T-cell (primary cell): ENCODE results near the gene TLE4. TPM values are rescaled to one million over a fixed set of nuclear protein-coding genes. Genes with fewer than 3 reads are reported as not detected.

Experiments
- ATAC-seq, 4 experiments: fragments of 200-7000 bp in 3 of 4; fragments of 150-1000 bp in 1 of 4; cut with Tn5 transposase; replicated peaks in 1 of 4; 1 replicate in 3 of 4; 2 replicates in 1 of 4; pipeline ENCODE4 v1.10.0; 2021; ENCODE audit warnings: moderate library complexity in 3 of 4, mild to moderate bottlenecking in 2 of 4, moderate number of reproducible peaks in 1 of 4
- CTCF ChIA-PET, 2 donors: fragments of 300-600 bp; sonication (Branson Sonifier 250); formaldehyde crosslinking; loops; one replicate each; lab custom pipeline; 2022; ENCODE audit warnings: antibody characterized with exemption in 2 of 2; lab: Charles Lee
- POLR2A ChIA-PET, 2 donors: fragments of 300-600 bp; sonication (Branson Sonifier 250); formaldehyde crosslinking; loops; one replicate each; lab custom pipeline; 2022; ENCODE audit warnings: antibody characterized with exemption in 2 of 2; lab: Charles Lee
- DNase-seq, 35 experiments: peaks; one replicate each; pipeline versions ENCODE4 v3.0.0 to v3.0.0-alpha.2; 2013 to 2023
- H3K27ac ChIP-seq: one replicate; pipeline ENCODE4 v1.5.1; 2013; ENCODE audit warnings: low read length
- H3K27me3 ChIP-seq, 2 experiments: replicated peaks in 1 of 2; 1 replicate in 1 of 2; 2 replicates in 1 of 2; pipeline versions ENCODE4 v1.6.1 to v1.7.0; 2013; ENCODE audit warnings: low read length in 1 of 2, mixed read lengths in 1 of 2; ENCODE audit not compliant: control insufficient read depth in 2 of 2, insufficient read depth in 2 of 2; ENCODE audit errors: extremely low read depth in 1 of 2
- H3K36me3 ChIP-seq, 2 donors: 1 replicate in 1 of 2; 2 replicates in 1 of 2; pipeline versions ENCODE4 v1.6.1 to v1.7.0; 2013; ENCODE audit warnings: low read length in 1 of 2; ENCODE audit not compliant: control insufficient read depth in 2 of 2, insufficient read depth in 1 of 2; ENCODE audit errors: extremely low read depth in 1 of 2
- H3K4me1 ChIP-seq, 2 experiments: 1 replicate in 1 of 2; 2 replicates in 1 of 2; pipeline versions ENCODE4 v1.6.1 to v1.7.0; 2013; ENCODE audit warnings: low read length in 2 of 2, mixed read lengths in 1 of 2; ENCODE audit not compliant: insufficient read depth in 2 of 2, control insufficient read depth in 1 of 2; ENCODE audit errors: extremely low read depth in 1 of 2
- H3K4me3 ChIP-seq, 2 donors: 1 replicate in 1 of 2; 2 replicates in 1 of 2; pipeline versions ENCODE4 v1.5.1 to v1.7.0; 2013; ENCODE audit warnings: mild to moderate bottlenecking in 2 of 2, low read length in 1 of 2, moderate library complexity in 1 of 2; ENCODE audit not compliant: control insufficient read depth in 1 of 2; ENCODE audit errors: extremely low read depth in 1 of 2
- H3K9me3 ChIP-seq: 2 replicates; pipeline ENCODE4 v1.7.0; 2013
- H3K27ac Mint-ChIP-seq, 2 donors: one replicate each; pipeline ENCODE4 v1.8.0; 2020 to 2021; ENCODE audit warnings: mild to moderate bottlenecking in 2 of 2, mixed read lengths in 2 of 2
- H3K27me3 Mint-ChIP-seq, 2 donors: one replicate each; pipeline ENCODE4 v1.8.0; 2021 to 2022; ENCODE audit warnings: mixed read lengths in 2 of 2
- H3K36me3 Mint-ChIP-seq: one replicate; pipeline ENCODE4 v1.8.0; 2021; ENCODE audit warnings: mixed read lengths
- H3K4me1 Mint-ChIP-seq, 3 donors: one replicate each; pipeline ENCODE4 v1.8.0; 2020 to 2022; ENCODE audit warnings: mixed read lengths in 3 of 3, mild to moderate bottlenecking in 1 of 3
- H3K4me3 Mint-ChIP-seq, 3 donors: one replicate each; pipeline ENCODE4 v1.8.0; 2020 to 2022; ENCODE audit warnings: mild to moderate bottlenecking in 3 of 3, mixed read lengths in 3 of 3, moderate library complexity in 3 of 3
- H3K9me3 Mint-ChIP-seq, 3 donors: one replicate each; pipeline ENCODE4 v1.8.0; 2020 to 2022; ENCODE audit warnings: mixed read lengths in 3 of 3
- WGBS: methylation state at CpG from one replicate; pipeline ENCODE4 v1.1.5; 2013; ENCODE audit warnings: missing lambda C conversion rate; ENCODE audit not compliant: insufficient coverage; 5-methylcytosine and 5-hydroxymethylcytosine counted together
- total RNA-seq, 35 experiments: library from RNA in 6 of 35; stranded (reverse) in 6 of 35; fragments of 120-200 nt in 1 of 35; gene quantifications; one replicate each; pipeline versions ENCODE4 v1.2.1 to v1.2.4 and lab custom pipeline; 2013 to 2026

TLE4 gene
- total RNA-seq, 5 donors from 2014 or later (not counting 1 experiment from before 2014, with no cell fraction given), result 65.9 to 138 (median 78.7) TPM

- H3K9me3 ChIP-seq, result no peaks in the 10 kb centered on the region
- ChIA-PET CTCF (no interaction called here), POLR2A (no interaction called here)
- 98% methylated on average over 13 of the region's 13 CpGs for WGBS
- H3K9me3 Mint-ChIP-seq, result no peaks in the 10 kb centered on the region
- H3K27me3 ChIP-seq, result no peaks in the 10 kb centered on the region
- no peak overlapping the region for H3K4me3 Mint-ChIP-seq
- no peaks in the 10 kb centered on the region for H3K4me1 ChIP-seq
- peaks cover 0 to 9% (median 5%) of the 10 kb centered on the region in 3 donors for H3K4me1 Mint-ChIP-seq
- H3K27me3 Mint-ChIP-seq, result no peaks in the 10 kb centered on the region
- H3K36me3 ChIP-seq, result peaks cover 9 to 76% of the 10 kb centered on the region in 2 donors
- peaks cover 67% of the 10 kb centered on the region for H3K36me3 Mint-ChIP-seq
- no peak overlapping the region for H3K27ac ChIP-seq
- DNase-seq, result no peak
- no peak overlapping the region for H3K27ac Mint-ChIP-seq
- no peak overlapping the region for H3K4me3 ChIP-seq
- ATAC-seq, result no peak
Observed at GRCh38 chr9:79708541-79708940, 136.8 kb downstream of the TLE4 start.

GRCh38 chr9:79709743-79710674 is 138.2 kb downstream of the TLE4 start:
- CTCF ChIA-PET, result no interaction called here
- Mint-ChIP-seq H3K27me3 (no peaks in the 10 kb centered on the region), H3K27ac (no peak overlapping the region), H3K36me3 (peaks cover 69% of the 10 kb centered on the region), H3K4me1 (peaks cover 0 to 9% (median 5%) of the 10 kb centered on the region in 3 donors), H3K9me3 (no peaks in the 10 kb centered on the region), H3K4me3 (no peak overlapping the region)
- Histone ChIP-seq H3K36me3 (peaks cover 11 to 73% of the 10 kb centered on the region in 2 donors), H3K9me3 (no peaks in the 10 kb centered on the region), H3K4me1 (no peaks in the 10 kb centered on the region), H3K27ac (no peak overlapping the region), H3K27me3 (no peaks in the 10 kb centered on the region), H3K4me3 (no peak overlapping the region)
- DNase-seq, result no peak
- ATAC-seq, result no peak
- POLR2A ChIA-PET, result no interaction called here
- WGBS, result 95% methylated on average over 5 of the region's 7 CpGs

GRCh38 chr9:79711874-79712273 is 140.1 kb downstream of the TLE4 start:
- Histone ChIP-seq H3K27ac (no peak overlapping the region), H3K4me1 (no peaks in the 10 kb centered on the region), H3K27me3 (no peaks in the 10 kb centered on the region), H3K36me3 (peaks cover 11 to 73% of the 10 kb centered on the region in 2 donors), H3K4me3 (no peak overlapping the region), H3K9me3 (no peaks in the 10 kb centered on the region)
- POLR2A ChIA-PET, result no interaction called here
- CTCF ChIA-PET, result no interaction called here
- Mint-ChIP-seq H3K27me3 (no peaks in the 10 kb centered on the region), H3K9me3 (no peaks in the 10 kb centered on the region), H3K4me3 (no peak overlapping the region), H3K36me3 (peaks cover 50% of the 10 kb centered on the region), H3K27ac (no peak overlapping the region), H3K4me1 (peaks cover 0 to 9% (median 5%) of the 10 kb centered on the region in 3 donors)
- no peak for ATAC-seq
- no peak for DNase-seq

- H3K9me3 Mint-ChIP-seq, result no peaks in the 10 kb centered on the region
- Histone ChIP-seq H3K9me3 (no peaks in the 10 kb centered on the region), H3K4me1 (no peaks in the 10 kb centered on the region), H3K27ac (no peak overlapping the region), H3K4me3 (no peak overlapping the region), H3K36me3 (peaks cover 11 to 83% of the 10 kb centered on the region in 2 donors), H3K27me3 (no peaks in the 10 kb centered on the region)
- no peaks in the 10 kb centered on the region for H3K4me1 Mint-ChIP-seq
- no peak overlapping the region for H3K27ac Mint-ChIP-seq
- peaks cover 38% of the 10 kb centered on the region for H3K36me3 Mint-ChIP-seq
- DNase-seq (no peak), ATAC-seq (no peak)
- CTCF ChIA-PET, result interaction anchor here in 1 of 2 donors (0.6 kb wide), 1 partner anchor 153 kb away, joined by 3 read pairs; no protein-coding TSS in a partner anchor
- WGBS, result no CpG with 5 or more reads among the region's 2 CpGs
- H3K27me3 Mint-ChIP-seq, result no peaks in the 10 kb centered on the region
- POLR2A ChIA-PET, result no interaction called here
- no peak overlapping the region for H3K4me3 Mint-ChIP-seq
Observed at GRCh38 chr9:79719021-79719420, 147.3 kb downstream of the TLE4 start.

- CTCF ChIA-PET, result no interaction called here
- Histone ChIP-seq H3K27ac (no peak overlapping the region), H3K36me3 (peaks cover 19 to 89% of the 10 kb centered on the region in 2 donors), H3K4me3 (no peak overlapping the region), H3K27me3 (no peaks in the 10 kb centered on the region), H3K4me1 (no peaks in the 10 kb centered on the region), H3K9me3 (no peaks in the 10 kb centered on the region)
- no peaks in the 10 kb centered on the region for H3K4me1 Mint-ChIP-seq
- no peak overlapping the region for H3K4me3 Mint-ChIP-seq
- H3K27me3 Mint-ChIP-seq, result no peaks in the 10 kb centered on the region
- POLR2A ChIA-PET, result no interaction called here
- H3K27ac Mint-ChIP-seq, result no peak overlapping the region
- DNase-seq (no peak), ATAC-seq (no peak)
- 100% methylated on average over 5 of the region's 11 CpGs for WGBS
- H3K9me3 Mint-ChIP-seq, result no peaks in the 10 kb centered on the region
- peaks cover 40% of the 10 kb centered on the region for H3K36me3 Mint-ChIP-seq
Observed at GRCh38 chr9:79719989-79720388, 148.2 kb downstream of the TLE4 start.

- Mint-ChIP-seq H3K36me3 (peaks cover 14% of the 10 kb centered on the region), H3K4me3 (no peak overlapping the region), H3K4me1 (peaks cover 0 to 7% (median 4%) of the 10 kb centered on the region in 3 donors), H3K27ac (no peak overlapping the region), H3K9me3 (peaks cover 2 to 8% (median 3%) of the 10 kb centered on the region in 3 donors), H3K27me3 (no peaks in the 10 kb centered on the region)
- ATAC-seq (peak in 3 of 4 experiments; percentile 15 to 20 (median 20)), DNase-seq (no peak)
- POLR2A ChIA-PET, result no interaction called here
- peaks cover 0 to 4% of the 10 kb centered on the region in 2 donors for H3K36me3 ChIP-seq
- no CpG with 5 or more reads among the region's 9 CpGs for WGBS
- CTCF ChIA-PET, result interaction anchor here in 1 of 2 donors (0.6 kb wide), 1 partner anchor 24 kb away, joined by 4 read pairs; no protein-coding TSS in a partner anchor
- H3K27me3 ChIP-seq, result no peaks in the 10 kb centered on the region
- H3K4me1 ChIP-seq, result peaks cover 0 to 2% of the 10 kb centered on the region in 2 experiments
- H3K27ac ChIP-seq, result no peak overlapping the region
- no peaks in the 10 kb centered on the region for H3K9me3 ChIP-seq
- no peak overlapping the region for H3K4me3 ChIP-seq
Observed at GRCh38 chr9:79731171-79731890, 159.6 kb downstream of the TLE4 start.
